IPS-NIHi11 (cell line): ENCODE measurements around the gene EGR2.

ENCODE experiments used
- DNase-seq: peaks from one replicate; pipeline ENCODE4 v3.0.0; 2012; ENCODE audit warnings: mixed read lengths, low spot score

EGR2 gene

DNA sequence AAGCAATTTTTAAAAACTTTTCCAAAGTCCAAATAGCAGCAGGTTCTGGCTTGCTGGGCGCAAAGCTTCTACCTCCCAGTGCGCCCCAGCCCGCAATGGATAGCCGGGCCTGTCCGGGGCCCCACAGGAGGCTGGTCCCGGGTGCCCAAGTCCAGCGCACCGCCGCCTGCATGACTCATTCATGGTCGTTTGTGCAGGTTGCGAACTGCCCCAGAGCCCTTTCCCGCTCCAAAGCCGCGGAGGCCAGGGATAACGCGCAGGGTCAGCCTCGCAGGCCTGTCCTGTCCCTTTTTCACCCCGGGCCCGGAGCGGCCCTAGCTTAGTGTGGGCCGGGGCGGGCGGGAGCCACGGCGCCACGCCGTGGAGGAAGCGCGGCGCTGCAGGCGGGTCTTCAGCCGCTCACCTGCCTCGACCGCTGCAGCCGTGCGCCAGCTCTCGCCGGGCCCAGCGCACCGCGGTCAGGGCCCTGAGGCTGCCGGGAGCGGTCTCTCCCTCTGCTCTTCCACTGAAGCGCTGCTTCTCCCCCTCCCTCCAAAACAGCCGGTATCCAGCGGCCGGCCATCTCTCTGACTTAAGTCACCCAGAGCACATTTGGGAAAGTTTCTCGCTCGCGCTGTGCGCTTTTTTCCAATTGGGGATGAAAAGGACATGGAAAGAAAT, 1.7 kb upstream of the EGR2 start:
- DNase-seq = peak; percentile 88

DNA sequence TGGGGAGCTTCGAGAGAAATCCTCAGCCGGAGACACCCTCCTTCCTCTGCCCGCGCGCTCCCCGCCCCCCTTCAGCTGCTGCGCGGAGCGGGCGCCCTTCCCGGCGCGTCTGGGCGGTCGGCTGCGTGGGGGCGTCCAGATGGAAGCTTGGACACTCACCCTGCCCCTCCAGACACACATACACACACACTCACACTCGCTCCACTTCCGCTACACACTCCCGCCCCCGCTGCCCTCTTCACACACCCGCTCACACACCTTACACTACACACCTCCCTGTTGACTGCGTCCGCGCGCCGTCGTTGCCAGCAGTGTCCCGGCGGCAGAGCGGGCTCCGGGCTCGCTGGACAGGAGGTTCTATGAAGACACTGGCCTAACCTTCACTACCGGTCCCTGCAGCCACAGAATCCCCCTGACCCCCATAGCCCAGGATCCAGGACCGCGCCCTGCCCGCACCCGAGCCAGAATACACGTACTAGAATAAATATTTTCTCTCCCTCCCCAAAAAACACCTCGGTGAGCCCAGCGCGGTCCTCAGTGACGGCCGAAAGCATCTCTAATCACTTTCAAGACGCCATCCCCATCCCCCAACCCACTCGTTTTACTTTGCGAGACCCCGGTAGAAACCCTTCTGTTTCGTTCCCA, 1.1 kb upstream of the EGR2 start:
- peak; percentile 17 for DNase-seq

DNA sequence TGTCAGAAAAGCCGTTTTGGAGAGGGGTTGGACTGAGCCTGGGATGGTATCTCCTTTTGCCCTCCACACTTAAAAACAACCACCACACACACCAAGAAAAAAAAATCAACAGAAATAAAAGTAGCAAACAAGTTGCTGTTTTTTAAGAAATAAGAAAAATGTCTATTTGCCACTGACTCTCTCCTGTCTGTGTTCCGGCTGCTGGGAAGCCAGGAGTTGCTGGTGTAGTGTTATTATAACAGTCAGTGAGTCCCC, 163 bp downstream of the EGR2 start:
- no peak for DNase-seq

DNA sequence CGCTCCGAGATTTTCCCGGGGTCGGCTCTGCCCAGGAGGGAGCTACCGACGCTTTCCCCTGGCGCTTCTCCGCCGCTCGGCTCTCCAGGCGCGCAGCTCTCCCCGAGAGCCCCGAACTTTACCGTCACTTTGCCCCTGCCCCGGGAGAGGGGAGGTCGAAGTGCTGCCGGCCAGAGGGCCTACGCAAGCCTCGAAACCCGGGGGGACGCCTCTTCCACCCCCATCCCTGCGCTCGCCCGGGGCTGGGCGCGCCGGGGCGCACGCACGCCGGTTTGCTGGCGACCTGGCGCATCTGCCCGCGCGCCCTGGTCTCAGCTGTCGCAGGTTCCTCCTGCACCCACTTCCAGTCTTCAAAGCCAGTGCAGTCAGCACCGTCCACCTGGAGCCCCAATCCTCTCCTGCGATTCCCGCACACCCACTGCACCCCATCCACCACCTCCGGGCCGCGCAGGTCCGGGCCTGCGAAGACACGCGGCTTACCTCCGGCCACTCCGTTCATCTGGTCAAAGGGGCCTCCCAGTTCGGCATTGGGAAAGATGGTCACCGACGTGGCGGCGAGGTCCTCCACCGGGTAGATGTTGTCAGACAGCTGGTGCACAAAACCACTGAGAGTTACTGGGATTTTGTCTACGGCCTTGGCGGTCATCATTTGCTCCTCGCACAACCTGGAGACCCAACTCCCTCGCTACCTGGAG, 638 bp downstream of the EGR2 start:
- peak; percentile 26 for DNase-seq

DNA sequence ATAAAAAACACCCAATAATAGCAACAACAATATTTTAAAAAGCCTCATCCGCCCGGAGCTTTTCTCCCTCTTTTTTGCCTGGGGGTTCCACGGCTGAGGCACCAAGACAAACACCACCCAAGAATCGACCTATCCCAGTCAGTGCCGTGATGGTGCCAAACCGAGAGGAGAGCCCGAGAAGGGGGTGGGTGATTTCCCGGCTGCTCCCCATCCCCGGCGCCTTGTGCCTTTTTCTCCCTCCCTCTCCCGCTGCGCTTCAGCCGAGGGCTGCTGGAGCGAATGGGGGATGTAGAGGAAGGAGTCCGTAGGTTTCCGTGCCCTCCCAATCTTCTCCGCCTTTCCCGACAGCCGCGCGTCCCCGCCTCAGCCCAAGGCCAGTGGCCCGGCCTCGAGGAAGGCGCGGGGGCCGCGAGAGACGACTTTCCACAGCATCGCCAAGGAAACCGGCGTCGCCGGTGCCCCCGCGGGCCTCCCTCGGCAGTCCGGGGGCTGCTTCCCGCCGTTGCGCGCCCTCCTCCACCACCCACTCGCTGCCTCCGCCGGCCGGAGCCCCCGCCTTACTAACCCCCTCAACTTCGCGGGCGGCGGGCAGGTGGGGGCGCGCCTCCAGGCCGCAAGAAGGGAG, 1.3 kb downstream of the EGR2 start:
- peak; percentile 29 for DNase-seq

DNA sequence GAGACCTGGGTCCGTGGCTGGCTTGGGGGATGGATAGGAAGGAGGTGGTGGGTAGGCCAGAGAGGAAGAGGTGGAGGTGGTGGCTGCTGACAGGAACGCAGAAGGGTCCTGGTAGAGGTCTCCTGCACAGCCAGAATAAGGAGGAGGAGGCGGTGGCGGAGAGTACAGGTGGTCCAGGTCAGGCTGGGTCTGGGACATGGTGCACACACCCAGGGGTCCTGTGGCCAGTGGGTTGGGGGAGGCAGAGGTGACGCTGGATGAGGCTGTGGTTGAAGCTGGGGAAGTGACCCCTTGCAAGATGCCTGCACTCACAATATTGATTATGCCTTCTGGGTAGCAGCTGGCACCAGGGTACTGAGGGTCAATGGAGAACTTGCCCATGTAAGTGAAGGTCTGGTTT, 2.2 kb downstream of the EGR2 start:
- DNase-seq = no peak

DNA sequence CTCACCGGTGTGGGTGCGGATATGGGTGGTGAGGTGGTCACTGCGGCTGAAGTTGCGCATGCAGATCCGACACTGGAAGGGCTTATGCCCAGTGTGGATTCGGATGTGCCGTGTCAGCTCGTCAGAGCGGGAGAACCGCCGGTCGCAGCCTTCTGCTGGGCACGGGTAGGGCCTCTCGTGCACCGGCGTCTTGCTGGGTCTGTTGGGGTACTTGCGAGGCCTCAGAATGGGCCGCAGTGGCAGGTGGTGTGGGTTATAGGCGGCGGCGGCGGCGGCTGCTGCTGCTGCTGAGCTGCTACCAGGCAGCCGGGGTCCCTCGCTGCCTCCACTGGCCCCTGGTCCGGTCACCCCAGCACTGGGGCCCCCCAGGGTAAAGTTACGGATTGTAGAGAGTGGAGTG, 2.7 kb downstream of the EGR2 start:
- no peak for DNase-seq

DNA sequence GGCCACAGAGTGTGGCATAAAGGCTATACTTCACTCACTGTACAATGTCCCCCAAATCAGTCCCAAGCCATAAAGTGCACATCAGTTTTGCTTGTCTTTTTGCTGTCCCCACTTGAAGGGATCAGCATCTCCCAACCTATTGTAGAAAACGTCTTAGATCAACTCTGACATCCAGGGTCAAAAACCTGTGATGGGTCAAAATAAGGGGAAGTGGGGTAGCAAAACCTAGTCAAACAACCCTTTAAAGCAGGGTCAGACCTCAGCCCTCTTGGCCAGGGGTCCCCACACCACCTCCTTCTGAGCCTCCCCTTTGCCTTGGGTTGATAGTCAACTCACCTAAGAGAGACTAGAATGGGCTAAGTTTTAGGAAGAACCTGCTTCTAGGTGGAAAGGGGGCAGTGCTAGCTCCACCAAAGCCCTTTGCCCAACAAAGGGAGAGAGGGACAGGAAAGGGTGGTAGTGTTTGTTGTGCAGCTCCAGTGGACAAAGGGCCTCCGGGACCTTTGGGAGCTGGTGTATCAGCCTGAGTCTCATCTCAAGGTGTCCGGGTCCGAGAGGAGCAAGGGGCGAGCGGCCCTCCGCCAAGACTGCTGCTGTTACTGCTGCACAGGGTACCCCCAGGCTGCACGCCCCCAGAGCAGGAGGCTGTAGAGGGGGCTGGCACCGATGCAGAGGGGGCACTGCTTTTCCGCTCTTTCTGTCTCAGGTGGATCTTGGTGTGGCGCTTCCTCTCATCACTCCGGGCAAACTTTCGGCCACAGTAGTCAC, 3.3 kb downstream of the EGR2 start:
- no peak for DNase-seq

DNA sequence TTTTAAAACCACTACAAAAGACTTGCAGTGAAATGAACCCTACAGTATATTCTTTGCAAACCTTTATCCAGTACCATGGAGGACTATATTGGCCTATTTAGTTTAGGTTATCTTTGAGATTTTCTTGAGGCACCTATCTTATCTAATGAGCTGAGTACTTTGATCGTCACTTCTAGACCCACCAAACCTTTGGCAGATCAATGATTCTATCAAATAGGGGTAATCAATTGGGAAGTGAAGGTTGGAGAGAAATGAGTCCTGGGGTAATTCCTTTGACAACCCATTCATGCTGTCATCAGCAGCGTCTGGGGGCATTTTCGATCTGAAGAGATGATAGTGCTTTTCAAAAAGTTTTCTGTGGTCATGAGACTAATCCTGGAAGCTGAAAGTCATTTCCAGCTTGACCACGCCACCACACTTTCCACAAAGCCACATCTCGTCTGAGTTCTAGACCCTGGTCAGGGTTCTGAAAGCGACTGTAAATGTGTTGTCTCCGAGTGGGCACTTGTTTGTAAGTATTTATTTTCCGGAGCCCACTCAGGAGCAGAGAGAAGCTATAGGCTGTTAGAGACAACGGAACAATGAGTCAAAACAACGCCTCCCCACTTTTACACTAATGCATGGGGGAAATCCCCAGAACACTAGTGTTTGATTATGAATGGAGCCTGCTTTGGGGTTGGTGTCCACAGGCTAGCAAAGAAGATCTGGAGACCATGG, 4.8 kb downstream of the EGR2 start:
- DNase-seq = no peak

DNA sequence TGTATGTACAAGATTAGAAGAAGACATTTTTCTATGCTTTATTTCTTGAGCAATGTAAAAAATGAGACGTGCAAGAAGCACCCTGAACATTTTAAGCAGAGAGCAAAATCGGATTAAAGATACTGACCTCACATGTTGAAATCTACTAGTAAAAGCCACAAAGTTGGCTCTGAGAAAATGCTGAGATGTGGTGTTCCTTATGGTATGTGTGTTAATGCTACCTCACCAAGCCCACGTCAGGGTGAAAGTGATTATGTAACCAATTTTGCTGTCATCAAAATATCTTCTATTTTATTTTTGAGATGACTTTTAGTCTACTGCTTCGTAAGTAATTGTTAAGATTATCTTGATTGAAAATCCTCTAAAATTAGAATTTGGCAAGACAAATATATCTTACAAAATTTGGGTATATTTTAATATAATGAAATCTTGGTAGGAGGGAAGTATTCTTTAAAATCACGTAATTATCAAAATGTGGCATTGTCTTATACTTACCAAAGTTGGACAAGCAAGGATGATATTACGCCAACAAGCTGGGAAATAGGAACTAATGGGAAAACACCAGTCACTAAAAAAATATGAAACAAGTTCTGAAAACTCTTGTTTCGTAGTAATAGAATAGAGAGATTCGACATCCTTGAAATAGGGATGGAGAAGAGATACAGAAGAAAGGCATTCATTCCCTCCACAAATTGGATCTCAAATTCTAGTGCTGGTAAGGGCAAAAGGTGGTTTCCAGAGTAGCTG, 5.8 kb downstream of the EGR2 start:
- no peak for DNase-seq

DNA sequence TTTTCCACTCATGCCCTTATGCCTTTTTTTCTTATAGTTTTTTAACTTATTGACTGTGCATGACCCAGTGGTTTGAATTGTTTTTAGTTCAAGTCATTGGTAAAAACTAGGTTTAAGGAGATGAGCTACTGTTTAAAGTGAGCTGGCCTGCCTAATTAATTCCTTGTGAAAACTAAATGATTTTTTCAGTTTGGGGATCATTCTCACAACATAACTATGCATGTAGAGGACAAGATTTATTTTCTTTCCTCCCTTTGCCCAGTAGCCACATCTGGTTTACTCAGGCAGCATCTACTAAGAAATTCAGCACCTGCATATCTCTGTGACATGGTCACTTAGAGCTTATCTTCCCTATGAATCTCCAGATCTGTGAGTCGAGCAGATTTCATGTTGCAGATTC, 9.9 kb downstream of the EGR2 start:
- no peak for DNase-seq

DNA sequence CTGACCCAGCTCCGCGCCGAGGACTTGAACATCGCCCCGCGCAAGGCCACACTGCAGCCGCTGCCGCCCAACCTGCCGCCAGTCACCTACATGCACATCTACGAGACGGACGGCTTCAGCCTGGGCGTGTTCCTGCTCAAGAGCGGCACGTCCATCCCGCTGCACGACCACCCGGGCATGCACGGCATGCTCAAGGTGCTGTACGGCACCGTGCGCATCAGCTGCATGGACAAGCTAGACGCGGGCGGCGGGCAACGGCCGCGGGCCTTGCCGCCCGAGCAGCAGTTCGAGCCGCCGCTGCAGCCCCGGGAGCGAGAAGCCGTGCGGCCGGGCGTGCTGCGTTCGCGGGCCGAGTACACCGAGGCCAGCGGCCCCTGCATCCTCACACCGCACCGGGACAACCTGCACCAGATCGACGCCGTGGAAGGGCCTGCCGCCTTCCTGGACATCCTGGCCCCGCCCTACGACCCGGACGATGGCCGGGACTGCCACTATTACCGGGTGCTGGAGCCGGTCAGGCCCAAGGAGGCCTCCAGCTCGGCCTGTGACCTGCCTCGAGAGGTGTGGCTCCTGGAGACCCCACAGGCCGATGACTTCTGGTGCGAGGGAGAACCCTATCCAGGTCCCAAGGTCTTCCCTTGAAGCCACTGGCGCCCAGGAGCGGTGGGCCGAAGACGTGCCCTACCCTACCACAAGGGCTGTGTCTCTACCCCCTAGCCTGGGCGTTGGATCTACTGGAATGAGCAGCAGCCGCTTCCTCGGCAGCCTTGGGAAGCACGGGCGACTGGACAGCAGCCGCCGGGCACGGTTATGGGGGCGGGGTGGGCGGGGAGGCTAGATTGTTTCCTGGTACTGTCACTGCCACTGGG, 10.7 kb downstream of the EGR2 start:
- DNase-seq = peak; percentile 48

DNA sequence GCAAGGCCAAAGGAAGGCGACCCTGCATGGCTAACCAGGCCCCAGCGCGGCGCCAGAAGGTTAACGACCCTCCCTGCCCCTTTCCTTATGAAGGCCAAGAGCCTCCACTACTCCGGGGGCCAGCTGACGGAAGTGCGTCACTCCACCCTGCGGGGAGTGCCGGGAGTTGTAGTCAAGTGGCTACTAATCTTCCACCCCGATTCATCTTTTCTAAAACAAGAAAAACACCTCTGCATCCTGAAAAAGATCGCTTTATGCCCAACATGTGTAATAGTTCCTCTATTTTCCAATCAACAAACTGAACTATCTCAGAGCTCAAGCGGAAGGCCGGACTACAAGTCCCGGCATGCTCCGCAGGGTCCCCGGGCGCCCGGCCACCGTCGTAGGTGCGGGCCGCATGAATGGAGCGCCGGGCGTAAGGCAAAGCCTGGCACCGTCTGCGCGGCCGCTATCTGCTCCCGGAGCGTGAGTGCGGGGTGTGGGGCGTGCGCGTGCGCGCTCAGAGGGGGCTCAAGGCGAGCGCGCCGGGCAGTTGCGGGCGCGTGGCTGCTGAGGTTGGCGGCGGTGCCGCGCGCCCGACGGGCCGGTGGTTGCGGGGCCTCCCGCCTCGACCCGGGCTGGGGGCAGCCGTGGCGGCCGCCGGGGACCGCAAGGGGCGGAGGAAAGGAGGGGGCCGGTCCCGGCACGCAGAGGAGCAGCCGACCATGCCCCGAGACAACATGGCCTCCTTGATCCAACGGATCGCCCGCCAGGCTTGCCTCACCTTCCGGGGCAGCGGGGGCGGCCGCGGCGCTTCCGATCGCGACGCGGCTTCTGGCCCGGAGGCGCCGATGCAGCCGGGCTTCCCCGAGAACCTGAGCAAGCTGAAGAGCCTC, 11.6 kb downstream of the EGR2 start, which contains the start of gene ADO:
Gene ADO (plus strand): TSS at position 365 of the 875 bp plus-strand sequence. CDS start 340 bp downstream, at position 705.
- peak; percentile 88 for DNase-seq

DNA sequence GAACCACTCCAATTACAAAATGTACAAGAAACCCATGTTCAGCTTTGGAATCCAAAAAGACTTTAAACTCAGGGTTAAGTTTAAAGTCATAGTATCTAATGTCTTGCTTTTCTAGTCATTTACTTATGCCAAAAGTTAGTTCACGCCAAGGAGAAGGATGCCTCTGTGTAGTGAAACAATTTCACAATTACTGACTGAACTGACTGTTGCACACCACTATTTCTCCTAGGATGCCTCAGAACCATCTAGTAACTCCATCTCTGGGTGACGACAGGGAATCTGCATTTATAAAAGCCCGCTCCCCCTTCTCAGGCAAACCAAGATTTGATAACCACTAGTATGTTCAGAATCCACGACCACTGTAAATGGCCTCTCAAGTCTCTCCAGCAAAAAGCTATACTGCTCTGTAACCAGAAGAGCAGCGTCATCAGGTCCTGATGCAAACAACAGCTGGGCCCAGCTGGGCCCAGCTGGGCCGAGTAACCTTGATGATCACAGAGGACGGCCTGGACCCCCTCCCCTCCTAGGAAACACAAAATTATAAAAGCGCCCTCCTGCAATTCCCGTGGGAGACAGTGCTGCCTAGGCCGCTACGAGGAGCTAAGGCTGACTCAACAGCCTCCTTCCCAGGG, 12.3 kb downstream of the EGR2 start:
- DNase-seq = no peak

DNA sequence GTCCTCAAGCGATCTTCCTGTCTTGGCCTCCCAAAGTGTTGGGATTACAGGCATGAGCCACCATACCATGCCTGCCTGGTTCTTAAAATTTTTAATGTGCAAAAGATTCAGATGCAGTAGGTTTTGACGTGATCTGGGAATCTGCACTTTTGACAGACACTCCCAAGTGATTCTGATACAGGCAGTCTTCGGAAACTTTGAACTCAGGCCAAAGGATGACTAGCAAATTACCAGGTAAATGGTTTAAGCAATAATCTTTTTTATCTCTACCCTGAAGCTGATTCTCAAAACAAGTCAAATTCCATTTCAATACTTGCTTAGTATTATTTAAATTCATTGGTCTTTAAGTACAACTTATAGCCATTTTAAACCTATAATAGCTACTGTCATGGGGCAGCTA, 14.3 kb downstream of the EGR2 start:
- DNase-seq = no peak

DNA sequence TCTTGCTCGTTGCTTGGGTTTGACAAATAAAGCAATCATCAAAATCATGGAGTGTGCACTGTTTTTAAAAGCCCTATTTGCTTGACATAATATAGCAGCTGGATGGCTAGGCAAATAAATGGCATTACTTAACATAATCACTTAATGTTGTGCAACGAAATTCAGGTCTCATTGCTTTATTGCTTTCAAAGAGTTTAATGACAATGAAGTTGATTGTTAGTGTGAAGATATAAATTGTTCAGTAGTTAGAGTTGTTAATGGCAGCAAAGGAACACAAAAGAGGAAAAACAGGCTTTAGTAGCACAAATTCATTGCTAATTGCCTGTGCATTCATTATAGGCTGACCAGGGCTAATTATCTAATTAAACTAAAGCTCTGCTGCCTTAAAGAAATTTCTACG, 19.3 kb downstream of the EGR2 start:
- no peak for DNase-seq

DNA sequence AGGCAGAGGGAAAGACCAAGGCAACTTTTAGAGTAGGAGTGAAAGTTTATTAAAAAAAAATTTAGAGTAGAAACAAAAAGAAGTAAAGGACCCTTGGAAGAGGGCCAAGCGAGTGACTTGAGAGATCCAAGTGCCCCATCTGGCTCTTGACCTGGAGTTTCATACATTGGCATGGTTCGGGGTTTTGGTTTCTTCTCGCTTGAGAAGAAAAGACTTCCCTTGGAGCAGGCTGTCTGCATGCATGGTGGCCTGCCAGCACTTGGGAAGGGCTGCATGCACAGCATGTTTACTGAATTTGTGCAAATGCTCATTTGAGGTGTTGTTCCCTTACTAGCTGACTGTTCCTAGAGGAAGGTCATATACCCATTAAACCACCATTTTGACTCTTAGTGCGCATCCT, 20.4 kb downstream of the EGR2 start:
- DNase-seq = no peak

DNA sequence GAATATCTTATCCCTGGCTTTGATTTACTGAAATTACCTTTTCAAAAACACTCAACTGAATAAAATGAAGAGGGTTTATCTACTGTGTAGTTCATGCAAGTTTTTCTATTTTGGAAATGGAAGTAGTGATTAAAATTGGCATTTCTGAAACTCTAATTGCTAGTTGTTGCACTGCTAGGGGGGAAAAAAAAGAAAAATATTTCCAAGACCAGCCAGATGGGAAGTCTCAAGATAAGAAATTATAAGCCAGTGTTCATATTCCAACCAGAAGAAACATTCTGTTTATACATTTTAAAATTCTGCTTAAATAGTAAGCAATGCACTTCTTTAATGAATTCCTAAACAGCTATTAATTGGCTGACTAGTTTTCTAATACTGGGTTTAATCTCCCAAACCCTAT, 21.1 kb downstream of the EGR2 start:
- no peak for DNase-seq

DNA sequence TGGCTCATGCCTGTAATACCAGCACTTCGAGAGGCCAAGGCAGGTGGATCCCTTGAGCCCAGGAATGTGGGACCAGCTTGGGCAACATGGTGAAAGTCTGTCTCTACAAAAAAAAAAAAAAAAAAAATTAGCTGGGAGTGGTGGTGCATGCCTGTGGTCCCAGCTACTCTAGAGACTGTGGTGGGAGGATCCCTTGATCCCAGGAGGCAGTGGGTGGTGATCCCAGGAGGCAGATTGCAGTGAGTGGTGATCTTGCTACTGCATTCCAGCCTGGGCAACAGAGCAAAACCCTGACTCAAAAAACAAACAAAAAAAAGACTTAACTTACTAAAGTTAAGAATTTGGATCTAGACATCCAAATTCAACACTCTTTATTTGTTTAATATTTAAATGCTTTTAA, 21.9 kb downstream of the EGR2 start:
- DNase-seq = no peak
